GM12801 (cell line): Measurements from ENCODE around the gene ITIH2.

Experiments
- CTCF ChIP-seq: IDR thresholded peaks from one replicate; pipeline ENCODE4 v1.5.1; 2011; ENCODE audit warnings: control low read depth; ENCODE audit not compliant: insufficient read length; ENCODE audit errors: extremely low read depth

Gene ITIH2

GRCh38 chr10:7689591-7689990, 13.5 kb upstream of the ITIH2 start:
- TF ChIP-seq CTCF, result no peak

- TF ChIP-seq CTCF, result no peak
Measured at GRCh38 chr10:7696545-7696944, 6.6 kb upstream of the ITIH2 start.

DNA sequence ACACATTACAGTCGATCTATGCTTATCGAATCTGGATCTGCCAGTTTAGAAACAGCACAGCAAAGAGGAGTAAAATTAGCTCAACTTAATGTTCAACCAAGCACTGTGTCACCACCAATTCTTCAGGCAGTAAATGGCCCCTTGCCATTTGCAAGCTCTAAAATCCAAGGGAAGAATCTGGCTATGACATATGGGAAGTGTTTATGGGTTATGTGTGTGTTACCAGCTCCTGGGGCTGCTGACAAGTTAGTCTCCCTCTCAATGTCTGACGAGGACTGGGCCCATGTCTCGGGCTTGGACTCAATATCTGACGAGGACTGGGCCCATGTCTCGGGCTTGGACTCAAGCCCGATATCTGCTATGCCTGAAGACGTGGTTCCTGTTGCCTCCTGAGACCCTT, 5.7 kb upstream of the ITIH2 start:
- TF ChIP-seq CTCF, result no peak

DNA sequence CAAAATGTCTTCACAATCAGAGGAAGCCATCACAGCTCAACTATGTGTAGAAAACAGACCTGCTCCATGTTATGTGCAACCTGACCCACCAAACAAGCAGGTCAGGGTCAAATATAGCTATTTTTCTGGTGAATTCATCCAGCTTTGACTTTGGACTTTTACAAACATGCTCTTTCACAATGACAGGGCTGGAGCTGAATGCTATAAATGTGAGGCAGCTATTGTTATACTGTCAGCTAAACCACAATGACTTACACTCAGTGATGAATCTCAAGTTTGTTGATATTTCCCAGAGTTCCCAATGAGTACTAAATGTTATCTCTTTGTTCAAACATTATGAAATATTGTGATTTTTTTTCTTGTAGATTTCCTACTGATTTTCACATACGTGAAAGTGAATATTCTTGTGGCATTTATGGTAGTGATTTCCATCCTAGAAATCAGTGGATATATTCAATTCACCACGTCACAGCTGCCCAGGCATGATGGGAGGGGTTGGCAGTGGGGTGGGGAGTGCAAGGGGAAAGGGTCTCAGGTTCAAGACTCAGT, 2.5 kb upstream of the ITIH2 start:
- no peak for TF ChIP-seq CTCF

DNA sequence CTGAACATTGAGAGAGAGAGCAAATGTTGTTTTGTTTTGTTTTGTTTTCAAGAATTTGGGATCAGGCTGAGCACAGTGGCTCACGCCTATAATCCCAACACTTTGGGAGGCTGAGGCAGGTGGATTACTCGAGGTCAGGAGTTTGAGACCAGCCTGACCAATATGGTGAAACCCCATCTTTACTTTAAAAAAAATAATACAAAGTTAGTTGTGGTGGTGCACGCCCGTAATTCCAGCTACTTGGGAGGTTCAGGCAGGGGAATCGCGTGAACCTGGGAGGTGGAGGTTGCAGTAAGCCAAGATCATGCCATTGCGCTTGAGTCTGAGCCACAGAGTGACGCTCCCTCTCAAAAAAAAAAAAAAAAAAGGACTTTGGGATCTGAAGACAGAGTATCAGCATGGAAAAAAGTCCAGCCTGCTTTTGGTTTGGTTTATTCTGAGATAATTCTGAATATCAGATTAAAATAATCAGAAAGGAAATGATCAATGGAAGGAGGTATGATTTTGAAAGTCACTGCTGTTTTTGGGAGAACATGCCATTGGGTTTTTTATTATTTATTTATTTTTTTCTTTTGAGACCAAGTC, 1.9 kb upstream of the ITIH2 start:
- no peak for TF ChIP-seq CTCF

GRCh38 chr10:7702288-7702812, 766 bp upstream of the ITIH2 start:
- no peak for TF ChIP-seq CTCF

GRCh38 chr10:7704071-7705016, 1.2 kb downstream of the ITIH2 start:
- TF ChIP-seq CTCF, result no peak
